ENCODE data around the gene TIMM8B.

Gene TIMM8B

GRCh38 chr11:112127056-112127455 is 40.5 kb upstream of the TIMM8B start:
- Mint-ChIP-seq H3K4me3 (no peak overlapping the region), H3K36me3 (ENCODE audit: low read depth) (no peaks in the 10 kb centered on the region), H3K9me3 (no peaks in the 10 kb centered on the region), H3K4me1 (peaks cover 8% of the 10 kb centered on the region), H3K27me3 (ENCODE audit: low read depth) (peaks cover 3% of the 10 kb centered on the region), H3K27ac (no peak overlapping the region)
- TF ChIP-seq, protein P1, sequence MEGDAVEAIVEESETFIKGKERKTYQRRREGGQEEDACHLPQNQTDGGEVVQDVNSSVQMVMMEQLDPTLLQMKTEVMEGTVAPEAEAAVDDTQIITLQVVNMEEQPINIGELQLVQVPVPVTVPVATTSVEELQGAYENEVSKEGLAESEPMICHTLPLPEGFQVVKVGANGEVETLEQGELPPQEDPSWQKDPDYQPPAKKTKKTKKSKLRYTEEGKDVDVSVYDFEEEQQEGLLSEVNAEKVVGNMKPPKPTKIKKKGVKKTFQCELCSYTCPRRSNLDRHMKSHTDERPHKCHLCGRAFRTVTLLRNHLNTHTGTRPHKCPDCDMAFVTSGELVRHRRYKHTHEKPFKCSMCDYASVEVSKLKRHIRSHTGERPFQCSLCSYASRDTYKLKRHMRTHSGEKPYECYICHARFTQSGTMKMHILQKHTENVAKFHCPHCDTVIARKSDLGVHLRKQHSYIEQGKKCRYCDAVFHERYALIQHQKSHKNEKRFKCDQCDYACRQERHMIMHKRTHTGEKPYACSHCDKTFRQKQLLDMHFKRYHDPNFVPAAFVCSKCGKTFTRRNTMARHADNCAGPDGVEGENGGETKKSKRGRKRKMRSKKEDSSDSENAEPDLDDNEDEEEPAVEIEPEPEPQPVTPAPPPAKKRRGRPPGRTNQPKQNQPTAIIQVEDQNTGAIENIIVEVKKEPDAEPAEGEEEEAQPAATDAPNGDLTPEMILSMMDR (IDR thresholded peaks at IDR 0.05; ENCODE audit: unreplicated experiment in 3 of 3) = no peak

DNA sequence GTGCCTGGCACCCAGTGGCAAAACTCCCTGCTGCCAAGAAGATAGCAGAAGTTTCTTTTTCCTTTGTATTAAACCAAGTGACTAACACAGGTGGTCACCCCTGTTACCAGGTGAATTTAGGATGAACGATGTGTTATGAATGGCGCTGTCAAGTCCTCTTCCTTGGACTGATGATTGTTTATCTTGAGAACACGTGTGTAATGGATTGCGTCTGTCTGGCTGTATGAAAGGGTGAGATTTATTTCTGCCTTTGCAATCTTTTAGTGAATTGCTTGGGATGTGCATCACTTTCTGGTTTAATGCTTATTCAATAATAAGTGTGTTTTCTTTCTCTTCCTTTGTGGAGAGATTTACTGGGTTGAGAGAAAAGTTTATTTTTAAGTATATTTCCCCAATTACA is 36.6 kb upstream of the TIMM8B start:
- TF ChIP-seq, protein P1 (IDR thresholded peaks at IDR 0.05; ENCODE audit: unreplicated experiment in 3 of 3) = no peak

GRCh38 chr11:112121981-112122615 is 35.5 kb upstream of the TIMM8B start:
- H3K36me3 Mint-ChIP-seq (ENCODE audit: low read depth) = no peaks in the 10 kb centered on the region
- H3K27me3 Mint-ChIP-seq (ENCODE audit: low read depth) = peaks cover 1% of the 10 kb centered on the region
- H3K27ac Mint-ChIP-seq = no peak overlapping the region
- H3K9me3 Mint-ChIP-seq = no peaks in the 10 kb centered on the region
- no peaks in the 10 kb centered on the region for H3K4me1 Mint-ChIP-seq
- TF ChIP-seq, protein P1 (IDR thresholded peaks at IDR 0.05; ENCODE audit: unreplicated experiment in 3 of 3) = no peak
- H3K4me3 Mint-ChIP-seq = no peak overlapping the region

More for the DNA sequence above, 36.6 kb upstream of the TIMM8B start:
- no peaks in the 10 kb centered on the region for H3K36me3 Mint-ChIP-seq (ENCODE audit: low read depth)
- no peak overlapping the region for H3K27ac Mint-ChIP-seq
- no peak overlapping the region for H3K4me3 Mint-ChIP-seq
- H3K27me3 Mint-ChIP-seq (ENCODE audit: low read depth) = peaks cover 3% of the 10 kb centered on the region
- H3K9me3 Mint-ChIP-seq = no peaks in the 10 kb centered on the region
- H3K4me1 Mint-ChIP-seq = peaks cover 1% of the 10 kb centered on the region

GRCh38 chr11:112118176-112118575 is 31.6 kb upstream of the TIMM8B start:
- no peaks in the 10 kb centered on the region for H3K4me1 Mint-ChIP-seq
- no peaks in the 10 kb centered on the region for H3K9me3 Mint-ChIP-seq
- H3K27ac Mint-ChIP-seq = no peak overlapping the region
- TF ChIP-seq, protein P1 (IDR thresholded peaks at IDR 0.05; ENCODE audit: unreplicated experiment in 3 of 3) = no peak
- no peak overlapping the region for H3K4me3 Mint-ChIP-seq
- no peaks in the 10 kb centered on the region for H3K27me3 Mint-ChIP-seq (ENCODE audit: low read depth)
- H3K36me3 Mint-ChIP-seq (ENCODE audit: low read depth) = no peaks in the 10 kb centered on the region

- Mint-ChIP-seq H3K9me3 (no peaks in the 10 kb centered on the region), H3K27ac (no peak overlapping the region), H3K36me3 (ENCODE audit: low read depth) (no peaks in the 10 kb centered on the region), H3K4me1 (no peaks in the 10 kb centered on the region), H3K27me3 (ENCODE audit: low read depth) (no peaks in the 10 kb centered on the region), H3K4me3 (no peak overlapping the region)
- TF ChIP-seq, protein P1 (IDR thresholded peaks at IDR 0.05; ENCODE audit: unreplicated experiment in 3 of 3) = no peak
Observed at GRCh38 chr11:112115386-112115785, 28.8 kb upstream of the TIMM8B start.

DNA sequence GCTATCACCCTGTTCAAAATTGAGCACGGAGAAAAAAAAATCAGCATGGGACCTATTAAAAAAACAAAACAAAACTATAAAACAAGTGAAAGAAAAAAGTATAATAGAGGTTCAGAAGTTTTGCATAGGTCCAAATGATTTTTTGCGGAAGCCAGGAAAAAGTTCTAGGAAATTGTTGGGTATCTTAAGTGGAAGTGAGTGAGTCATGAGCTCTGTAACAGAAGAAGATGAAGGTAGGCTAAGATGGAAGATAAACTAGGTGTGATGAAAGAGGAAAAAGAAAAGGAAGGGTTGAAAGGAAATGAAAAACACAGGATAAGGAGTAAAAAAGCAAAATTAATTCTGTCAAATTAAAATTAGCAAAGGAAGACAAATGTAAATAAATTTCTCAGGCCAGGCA is 27.9 kb upstream of the TIMM8B start:
- no peak overlapping the region for H3K4me3 Mint-ChIP-seq
- H3K27ac Mint-ChIP-seq = no peak overlapping the region
- H3K4me1 Mint-ChIP-seq = no peaks in the 10 kb centered on the region
- TF ChIP-seq, protein P1 (IDR thresholded peaks at IDR 0.05; ENCODE audit: unreplicated experiment in 3 of 3) = no peak
- H3K9me3 Mint-ChIP-seq = no peaks in the 10 kb centered on the region
- H3K36me3 Mint-ChIP-seq (ENCODE audit: low read depth) = no peaks in the 10 kb centered on the region
- no peaks in the 10 kb centered on the region for H3K27me3 Mint-ChIP-seq (ENCODE audit: low read depth)
